GM19193 (cell line): Measurements from ENCODE around the gene RAG1.

Experiments
- POLR2A ChIP-seq: IDR thresholded peaks from 4 replicates; pipeline ENCODE4 v1.6.1; 2011; ENCODE audit not compliant: insufficient read depth, insufficient read length; ENCODE audit errors: extremely low read depth

RAG1 gene

DNA sequence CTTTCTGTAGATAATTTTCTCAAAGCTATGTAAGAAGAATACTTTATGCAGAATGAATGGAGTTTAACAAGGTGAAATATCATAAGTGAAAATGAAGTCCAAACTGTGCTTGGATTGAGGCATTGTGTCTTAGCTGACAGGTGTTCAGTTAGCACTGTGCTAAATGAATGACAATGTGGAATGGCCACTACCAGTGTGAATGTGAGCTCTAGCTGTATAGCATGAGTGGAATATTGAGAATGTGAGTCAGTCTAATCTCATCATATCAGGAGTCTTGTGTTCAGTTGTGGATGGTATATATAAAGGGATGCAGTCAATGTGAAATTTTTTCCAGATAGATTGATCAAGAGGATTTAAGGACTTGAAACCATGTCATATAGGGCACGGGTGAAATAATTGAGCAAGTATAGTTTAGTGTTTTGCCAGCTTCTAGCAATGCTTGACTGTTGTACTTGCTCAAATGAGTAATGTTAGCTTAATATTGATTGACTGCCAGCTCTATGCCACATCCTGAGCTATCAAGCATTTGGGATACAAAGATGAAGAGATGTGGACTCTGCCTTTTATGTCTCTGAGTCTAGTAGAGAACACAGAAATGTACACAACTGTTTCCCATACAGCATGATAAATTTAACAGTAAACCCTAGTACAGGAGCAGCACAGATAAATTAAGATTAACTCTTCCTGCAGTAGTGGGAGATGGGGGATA lies 40.8 kb downstream of the RAG1 start:
- no peak for TF ChIP-seq POLR2A

DNA sequence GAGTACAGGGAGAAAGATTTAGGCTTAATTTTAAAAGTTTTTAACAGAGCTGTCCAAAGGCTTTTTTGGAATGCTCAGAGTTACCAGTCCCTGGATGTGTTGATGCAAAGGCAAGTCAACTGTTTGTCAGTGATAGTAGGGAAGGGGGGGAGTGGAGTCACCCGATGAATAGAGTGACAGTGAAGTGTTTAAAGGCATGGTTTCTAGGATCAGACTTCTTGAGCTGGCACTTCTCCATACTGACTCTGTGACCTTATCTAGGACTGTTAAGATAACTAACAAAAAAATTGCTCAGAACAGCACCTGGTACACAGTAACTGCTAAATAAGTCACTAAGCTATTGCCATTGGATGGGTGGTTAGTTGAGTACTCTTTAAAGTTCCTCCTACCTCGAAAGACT lies 41.6 kb downstream of the RAG1 start:
- TF ChIP-seq POLR2A, result no peak

DNA sequence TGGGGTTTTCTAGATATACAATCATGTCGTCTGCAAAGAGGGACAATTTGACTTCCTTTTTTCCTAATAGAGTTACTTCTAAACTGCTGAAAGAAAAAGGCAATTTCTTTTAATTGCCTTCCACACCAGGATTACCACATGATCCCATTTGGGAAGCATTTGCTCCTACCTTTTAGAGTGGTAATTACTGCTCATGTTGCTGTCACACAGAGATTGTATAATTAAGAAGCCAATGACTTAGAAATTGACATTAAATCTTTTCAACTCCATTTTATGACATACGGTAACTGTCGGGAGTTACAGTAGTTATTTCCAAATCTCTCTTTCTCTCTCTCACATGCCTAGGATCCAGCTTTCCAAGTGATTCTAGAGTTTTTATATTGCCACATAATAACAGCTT lies 48.0 kb downstream of the RAG1 start:
- no peak for TF ChIP-seq POLR2A

DNA sequence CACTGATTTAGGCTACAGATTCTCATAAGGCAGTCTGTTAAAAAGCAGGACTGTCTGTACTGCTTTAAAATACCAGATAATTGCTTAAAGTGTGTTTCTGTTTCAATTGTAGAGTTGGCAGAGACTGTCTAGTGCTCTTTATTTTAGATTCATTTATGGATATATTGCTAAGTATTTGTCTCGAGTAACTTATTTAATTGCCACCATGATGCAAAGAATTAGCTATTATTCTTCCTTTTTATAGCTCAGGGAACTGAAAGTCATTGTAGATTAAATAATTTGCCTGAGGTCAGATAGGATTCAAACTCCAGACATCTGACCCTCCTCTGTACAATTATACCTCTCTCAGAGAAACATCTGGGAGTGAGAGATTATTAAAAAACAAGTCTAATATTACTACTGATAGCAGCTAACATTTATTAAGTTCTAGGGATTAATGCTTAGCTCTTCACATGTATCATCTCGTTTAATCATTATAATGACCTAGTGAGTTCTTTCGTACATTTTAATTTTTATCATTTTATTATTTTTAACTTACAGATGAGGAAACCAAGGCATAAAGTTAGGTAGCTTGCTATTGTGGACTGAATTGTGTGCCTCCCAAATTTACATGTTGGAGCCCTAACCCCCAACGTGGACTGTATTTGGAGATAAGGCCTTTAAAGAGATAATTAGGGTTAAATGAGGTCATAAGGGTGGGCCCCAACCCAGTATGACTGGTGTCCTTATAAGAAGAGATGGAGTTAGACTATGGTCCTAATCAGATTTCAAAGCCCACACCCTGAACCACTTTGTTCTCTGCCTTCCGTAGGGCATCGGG lies 49.9 kb downstream of the RAG1 start:
- no peak for TF ChIP-seq POLR2A

DNA sequence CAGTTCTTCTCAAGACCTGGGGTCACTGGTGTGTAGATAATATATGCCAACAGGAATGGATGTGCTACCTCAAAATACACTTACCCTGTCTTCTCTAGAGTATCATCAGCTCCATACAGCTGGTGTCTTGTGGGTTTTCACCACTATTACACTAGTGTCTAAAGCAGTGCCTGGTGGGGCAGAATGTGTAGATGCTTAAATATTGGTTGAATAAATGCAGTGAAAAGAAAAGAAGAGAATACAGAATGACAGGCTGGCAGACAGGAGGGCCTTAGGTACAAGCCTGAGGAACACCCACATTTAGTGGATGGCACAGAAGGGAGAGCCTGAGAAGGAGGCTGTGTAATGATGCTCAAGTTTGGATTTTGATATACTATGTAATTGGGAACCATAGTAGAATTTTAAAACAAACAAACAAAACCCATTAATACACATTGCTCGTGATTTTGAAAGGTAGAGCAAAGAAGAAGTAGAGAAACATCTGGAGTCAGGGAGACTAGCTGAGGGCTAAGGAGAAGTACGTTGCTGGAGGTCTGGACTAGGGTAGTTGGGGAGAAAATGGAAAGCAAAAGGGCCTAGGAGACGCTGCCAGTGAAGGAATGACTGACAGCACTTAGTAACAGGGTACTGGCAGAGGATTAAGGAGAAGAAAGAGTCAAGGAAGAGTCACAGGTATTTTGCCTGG lies 50.7 kb downstream of the RAG1 start:
- no peak for TF ChIP-seq POLR2A

DNA sequence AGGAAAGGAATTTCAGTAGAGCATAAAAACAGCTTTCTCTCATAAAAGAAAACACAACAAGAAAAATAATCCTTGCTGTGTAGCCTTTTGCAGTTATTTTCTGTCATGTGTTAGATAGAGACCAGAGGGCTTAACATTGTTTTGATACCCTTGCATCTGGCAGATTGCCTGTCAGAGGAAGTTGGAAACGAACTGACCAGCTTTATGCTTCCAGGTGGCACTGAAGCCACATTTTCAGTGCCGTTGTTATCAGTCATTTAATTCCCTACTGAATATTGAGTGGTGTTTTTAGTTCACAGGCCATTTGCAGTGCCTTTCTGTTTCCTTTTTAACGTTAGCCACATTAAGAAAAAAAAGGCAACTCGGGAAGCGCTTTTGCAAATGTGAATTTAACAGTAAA lies 51.7 kb downstream of the RAG1 start:
- TF ChIP-seq POLR2A, result no peak

DNA sequence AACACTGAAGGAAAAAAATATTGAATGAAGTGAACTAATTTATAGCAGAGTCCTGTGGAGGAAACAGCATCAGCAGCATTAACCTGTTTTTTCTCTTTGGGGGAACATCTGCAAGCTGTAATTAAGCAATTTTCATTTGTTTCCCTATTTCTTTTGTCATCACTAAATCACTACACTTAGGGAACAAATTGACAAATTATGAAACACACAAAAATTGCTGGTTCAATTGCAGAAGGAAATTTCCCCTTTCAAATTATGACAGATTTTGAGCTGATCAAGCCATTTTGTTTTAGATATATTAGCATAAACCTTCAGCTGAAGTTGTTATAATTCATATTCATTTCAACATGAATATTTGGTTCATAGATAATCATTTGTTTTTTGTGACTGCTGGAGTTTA lies 52.4 kb downstream of the RAG1 start:
- TF ChIP-seq POLR2A, result no peak

DNA sequence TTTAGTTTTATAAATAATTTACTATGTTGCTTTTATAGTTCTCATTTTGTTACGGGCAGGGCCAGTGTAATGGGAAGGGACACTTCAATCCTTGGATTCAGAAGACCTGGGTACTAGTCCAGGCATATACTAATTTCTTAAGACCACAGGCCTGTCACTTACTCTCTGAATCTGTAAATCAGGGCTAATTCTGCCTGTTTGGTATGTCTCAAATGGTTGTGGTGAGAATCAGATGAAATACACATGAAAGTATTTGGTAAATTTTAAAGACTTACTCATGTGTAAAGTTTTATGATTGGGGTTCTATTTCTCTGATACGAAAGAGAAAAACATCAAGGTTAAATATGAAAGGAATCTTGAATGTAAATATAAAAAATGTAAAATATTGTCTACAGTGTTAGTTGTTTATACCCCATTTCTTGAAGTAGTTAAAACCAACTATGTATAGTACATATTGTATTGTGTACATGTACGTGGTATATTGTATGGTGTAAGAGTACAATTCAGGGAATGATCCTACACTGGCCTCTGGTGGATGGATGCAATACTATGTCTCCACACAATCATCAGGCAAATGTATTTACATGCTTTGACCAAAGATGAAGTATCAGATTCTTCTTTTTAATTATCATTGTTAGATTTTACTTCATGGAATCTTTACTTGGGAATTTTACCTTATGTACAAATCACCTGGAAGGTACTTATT lies 54.8 kb downstream of the RAG1 start:
- no peak for TF ChIP-seq POLR2A

DNA sequence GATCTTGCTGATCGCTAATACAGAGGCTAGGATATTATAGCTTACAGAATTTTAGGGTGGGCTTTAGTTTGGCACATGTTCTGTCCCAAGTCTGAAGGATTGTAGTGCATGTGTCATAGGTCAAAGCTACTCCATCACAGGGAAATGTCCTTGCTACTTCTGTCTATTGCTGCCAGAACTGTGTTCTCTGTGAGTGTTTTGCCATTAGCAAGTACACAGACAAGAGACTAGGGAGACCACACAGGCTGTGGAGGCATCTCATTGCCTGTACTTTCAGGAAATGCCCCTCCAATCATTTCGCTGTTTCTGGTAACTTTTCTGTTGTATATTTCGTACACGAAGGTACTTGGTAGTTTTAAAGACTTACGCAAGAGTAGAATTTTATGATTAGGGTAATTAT lies 55.7 kb downstream of the RAG1 start:
- no peak for TF ChIP-seq POLR2A

DNA sequence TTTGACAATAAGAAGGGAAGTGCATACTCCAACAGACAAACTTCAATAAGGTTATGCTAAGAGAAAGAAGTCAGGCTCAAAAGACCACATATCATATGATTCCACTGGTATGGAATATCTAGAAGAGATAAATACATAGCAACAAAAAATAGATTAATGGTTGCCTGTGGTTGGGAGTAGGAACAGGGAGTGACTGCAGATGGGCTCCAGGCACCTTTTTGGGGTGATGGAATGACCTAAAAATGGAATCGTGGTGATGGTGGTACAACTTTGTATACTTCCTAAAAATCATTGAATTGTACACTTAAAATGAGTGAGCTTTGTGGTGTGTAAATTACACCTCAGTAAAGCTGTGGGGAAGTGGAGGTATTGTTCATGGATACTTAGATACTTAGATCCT lies 59.2 kb downstream of the RAG1 start:
- no peak for TF ChIP-seq POLR2A

DNA sequence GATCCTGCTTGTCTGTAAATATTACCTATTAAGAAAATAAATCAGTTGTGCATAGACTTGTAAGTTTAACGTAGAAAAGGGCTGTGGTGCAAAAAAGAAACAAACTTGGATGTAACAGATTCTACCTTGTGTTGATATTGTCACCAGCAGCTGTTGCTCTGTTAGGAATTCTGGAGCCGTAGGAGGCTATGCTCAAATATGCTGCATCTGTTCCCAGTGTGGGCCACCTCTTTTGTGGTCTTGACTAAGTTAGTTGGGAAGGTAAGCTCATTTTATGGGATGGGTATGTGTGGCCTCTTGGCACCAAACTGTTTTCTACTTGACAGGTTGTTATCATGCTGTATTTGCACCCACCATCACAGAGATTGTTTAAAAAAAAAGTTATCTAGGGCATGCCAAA lies 59.7 kb downstream of the RAG1 start:
- TF ChIP-seq POLR2A, result no peak

DNA sequence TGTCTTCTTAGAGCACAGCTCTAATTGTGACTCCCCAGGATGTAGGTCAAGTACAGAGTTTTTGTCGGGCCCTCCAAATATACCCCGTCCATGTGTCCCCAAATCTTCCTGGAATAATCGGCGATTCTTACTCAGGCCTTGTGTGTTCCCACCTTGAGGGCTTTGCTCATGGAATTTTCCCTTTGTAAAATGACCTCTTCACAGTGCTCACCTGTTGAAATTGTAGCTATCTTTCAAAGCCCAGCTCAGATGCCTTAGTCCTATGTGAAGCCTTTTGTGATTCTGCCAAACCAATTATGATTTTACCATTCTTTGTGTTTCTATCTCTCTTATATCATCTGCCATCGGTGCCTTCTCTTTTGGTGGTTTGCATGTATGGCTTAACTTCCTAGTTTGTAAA lies 60.3 kb downstream of the RAG1 start:
- no peak for TF ChIP-seq POLR2A

DNA sequence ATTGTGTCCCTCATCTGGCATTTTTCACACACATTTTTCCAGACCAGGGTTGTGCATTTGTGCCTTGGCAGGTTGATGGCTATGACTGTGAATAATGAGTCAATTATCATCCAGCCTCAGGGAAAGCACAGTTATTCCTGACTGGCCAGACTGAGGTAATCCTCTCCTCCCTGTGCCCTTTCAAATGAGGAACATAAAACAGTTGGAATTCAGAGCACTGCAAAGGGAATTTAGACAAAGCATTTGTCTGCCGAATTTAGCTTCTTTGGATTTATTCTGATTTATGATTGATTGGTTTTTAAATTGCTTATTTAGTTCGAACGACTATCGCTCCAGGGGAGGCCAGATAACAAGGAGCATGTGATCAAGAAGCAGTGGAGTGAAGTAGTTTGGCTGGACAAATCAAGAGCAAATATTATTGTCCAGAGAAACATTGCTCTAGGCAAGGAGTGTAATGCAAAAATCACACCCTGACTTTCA lies 61.0 kb downstream of the RAG1 start:
- no peak for TF ChIP-seq POLR2A
